ENCODE data around the gene IFITM5. TPM values are rescaled to one million over a fixed set of nuclear protein-coding genes. Genes with fewer than 3 reads are reported as not detected.
A peak's percentile ranks its signal among the peaks of the same experiment; 100 is the strongest.

The IFITM5 gene
- total and polyA plus RNA-seq, 2 donors (not counting 1 experiment from before 2014, with no cell fraction given) = not detected

GRCh38 chr11:266676-267439 is 32.5 kb downstream of the IFITM5 start:
- ATAC-seq (ENCODE audit: low read depth) = peak; percentile 13
- peaks cover 4% of the 10 kb centered on the region for H3K9me3 Mint-ChIP-seq (ENCODE audit: insufficient read depth)

More at GRCh38 chr11:266676-267439, 32.5 kb downstream of the IFITM5 start:
- CTCF ChIA-PET = interaction anchor here (1.2 to 3.8 kb wide), 4 partner anchors 9 to 38 kb away, joined by 4 to 49 read pairs (median 10); no protein-coding TSS in a partner anchor
- peaks cover 25 to 32% of the 10 kb centered on the region in 2 donors for H3K4me1 ChIP-seq (ENCODE audit: control insufficient read depth in 2 of 2, insufficient read depth in 2 of 2, low read length in 2 of 2)
- peaks cover 0 to 22% (median 5%) of the 10 kb centered on the region in 3 donors for H3K9me3 ChIP-seq (ENCODE audit: control extremely low read depth in 1 of 3, control insufficient read depth in 2 of 3, insufficient read depth in 1 of 3, low read length in 2 of 3)
- H3K27me3 Mint-ChIP-seq = no peaks in the 10 kb centered on the region
- H3K36me3 ChIP-seq (replicated peaks in 1 of 2; ENCODE audit: control extremely low read depth in 1 of 2, control insufficient read depth in 1 of 2, extremely low read depth in 1 of 2, insufficient read depth in 2 of 2, low read length in 1 of 2) = no peaks in the 10 kb centered on the region
- no peaks in the 10 kb centered on the region for H3K27me3 ChIP-seq (replicated peaks in 1 of 4; ENCODE audit: control extremely low read depth in 1 of 4, control insufficient read depth in 3 of 4, insufficient read depth in 4 of 4, low read length in 3 of 4)
- peak overlapping the region; percentile 35 to 46 for H3K27ac ChIP-seq (ENCODE audit: low read length in 2 of 2)
- H3K27ac Mint-ChIP-seq = peak overlapping the region; percentile 92
- intact Hi-C loops (cut with micrococcal nuclease) = loop anchor here (5.0 kb wide), 1 partner anchor 40 kb away; the partner anchor contains the start of gene IFITM2
- no peak overlapping the region for H2AFZ ChIP-seq (ENCODE audit: insufficient read depth, low read depth, low read length, poor library complexity, severe bottlenecking)
- whole genome bisulfite sequencing (ENCODE audit: insufficient coverage) = 100% methylated on average over 2 of the region's 13 CpGs
- DNase-seq = peak; percentile 71
- peaks cover 38% of the 10 kb centered on the region for H3K4me1 Mint-ChIP-seq
- H3K4me3 ChIP-seq (ENCODE audit: control extremely low read depth in 1 of 5, extremely low read depth in 1 of 5, insufficient read depth in 1 of 5, low read depth in 2 of 5, low read length in 4 of 5) = no peak overlapping the region
- no peaks in the 10 kb centered on the region for H4K20me1 ChIP-seq (ENCODE audit: control insufficient read depth, insufficient read depth, low read length, poor library complexity, severe bottlenecking)
- peak overlapping the region; percentile 71 for H3K4me3 Mint-ChIP-seq
- peaks cover 11% of the 10 kb centered on the region for H3K79me2 ChIP-seq (ENCODE audit: control insufficient read depth, insufficient read depth, low read length)
- POLR2A ChIA-PET = interaction anchor here (0.6 to 3.9 kb wide), 18 partner anchors 9 to 1581 kb away, joined by 3 to 34 read pairs (median 6); partner anchors contain the start of genes BET1L, IFITM2, PGGHG and PNPLA2
- H3K9ac ChIP-seq (ENCODE audit: low read length) = no peak overlapping the region
- peak overlapping the region; percentile 30 for H3K4me2 ChIP-seq (replicated peaks; ENCODE audit: low read depth, low read length, poor library complexity, severe bottlenecking)
- TF ChIP-seq EZH2 (IDR thresholded peaks at IDR 0.05; ENCODE audit: borderline replicate concordance, insufficient read depth, low read depth, low read length, poor library complexity, severe bottlenecking) = no peak
- TF ChIP-seq CTCF (IDR thresholded peaks at IDR 0.05) = no peak
